AG04450 (cell line): ENCODE results near the gene MBTPS2. TPM values are rescaled to one million over a fixed set of nuclear protein-coding genes. Genes with fewer than 3 reads are reported as not detected.

ENCODE experiments used
- CTCF ChIA-PET: fragments of 300-600, 350-600 bp; formaldehyde crosslinking; extraction: SDS; loops from one replicate; lab custom pipeline; 2022; ENCODE audit warnings: antibody characterized with exemption, inconsistent platforms; lab: Charles Lee
- POLR2A ChIA-PET: fragments of 350-600 bp; formaldehyde crosslinking; extraction: SDS; loops from one replicate; lab custom pipeline; 2021; ENCODE audit warnings: antibody characterized with exemption, inconsistent platforms; lab: Yijun Ruan, JAX
- DNase-seq: peaks from one replicate; pipeline ENCODE4 v3.0.0-alpha.2; 2011; ENCODE audit warnings: low read depth, low spot score
- H3K27ac ChIP-seq: one replicate; pipeline ENCODE4 v1.5.1; 2012; ENCODE audit warnings: low read depth, low read length, control low read depth
- H3K27me3 ChIP-seq: one replicate; pipeline ENCODE4 v1.6.0; 2012; ENCODE audit warnings: low read length; ENCODE audit not compliant: control insufficient read depth, insufficient read depth
- H3K4me3 ChIP-seq: 2 replicates; pipeline ENCODE4 v1.5.1; 2011; ENCODE audit warnings: mild to moderate bottlenecking, low read depth, low read length, control low read depth
- H3K9me3 ChIP-seq: 2 replicates; pipeline ENCODE4 v1.5.1; 2012; ENCODE audit warnings: low read length; ENCODE audit not compliant: control insufficient read depth, insufficient read depth
- polyA plus RNA-seq: library from polyadenylated mRNA; depleted of rRNA; stranded (reverse); fragments of >200 nt; gene quantifications from 2 replicates; pipeline ENCODE4 v1.2.3, GENCODE V29; 2011
- TF ChIP-seq, protein P1 (sequence below): IDR thresholded peaks from 2 replicates; pipeline ENCODE4 v1.5.1; 2011; ENCODE audit warnings: low read depth, low read length, control low read depth, inconsistent platforms

The MBTPS2 gene
- polyA plus RNA-seq, 1 experiment, result 31.2 TPM

DNA sequence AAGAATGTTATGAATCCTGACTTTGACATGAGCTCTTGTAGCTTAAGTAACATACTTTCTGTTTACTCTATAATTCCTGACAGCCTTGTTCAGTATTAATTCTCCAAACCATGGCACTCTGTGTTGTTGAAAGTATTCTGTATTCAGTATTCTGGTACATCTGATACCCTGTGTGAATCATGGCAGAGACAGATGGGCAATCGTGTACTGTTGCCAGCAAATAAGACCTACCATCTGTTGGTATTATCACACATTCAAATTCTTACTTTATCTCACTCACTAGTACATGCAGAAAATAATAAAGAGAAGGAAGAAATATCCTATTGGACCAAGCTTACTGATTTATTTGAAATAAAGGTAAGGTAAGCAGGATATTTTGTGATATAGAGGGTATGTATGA is 7.9 kb downstream of the MBTPS2 start:
- ChIA-PET CTCF (no interaction called here), POLR2A (no interaction called here)
- TF ChIP-seq, protein P1, sequence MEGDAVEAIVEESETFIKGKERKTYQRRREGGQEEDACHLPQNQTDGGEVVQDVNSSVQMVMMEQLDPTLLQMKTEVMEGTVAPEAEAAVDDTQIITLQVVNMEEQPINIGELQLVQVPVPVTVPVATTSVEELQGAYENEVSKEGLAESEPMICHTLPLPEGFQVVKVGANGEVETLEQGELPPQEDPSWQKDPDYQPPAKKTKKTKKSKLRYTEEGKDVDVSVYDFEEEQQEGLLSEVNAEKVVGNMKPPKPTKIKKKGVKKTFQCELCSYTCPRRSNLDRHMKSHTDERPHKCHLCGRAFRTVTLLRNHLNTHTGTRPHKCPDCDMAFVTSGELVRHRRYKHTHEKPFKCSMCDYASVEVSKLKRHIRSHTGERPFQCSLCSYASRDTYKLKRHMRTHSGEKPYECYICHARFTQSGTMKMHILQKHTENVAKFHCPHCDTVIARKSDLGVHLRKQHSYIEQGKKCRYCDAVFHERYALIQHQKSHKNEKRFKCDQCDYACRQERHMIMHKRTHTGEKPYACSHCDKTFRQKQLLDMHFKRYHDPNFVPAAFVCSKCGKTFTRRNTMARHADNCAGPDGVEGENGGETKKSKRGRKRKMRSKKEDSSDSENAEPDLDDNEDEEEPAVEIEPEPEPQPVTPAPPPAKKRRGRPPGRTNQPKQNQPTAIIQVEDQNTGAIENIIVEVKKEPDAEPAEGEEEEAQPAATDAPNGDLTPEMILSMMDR, result no peak
- no peaks in the 10 kb centered on the region for H3K9me3 ChIP-seq
- H3K27me3 ChIP-seq, result no peaks in the 10 kb centered on the region
- no peak for DNase-seq
- no peak overlapping the region for H3K4me3 ChIP-seq
- H3K27ac ChIP-seq, result no peak overlapping the region

DNA sequence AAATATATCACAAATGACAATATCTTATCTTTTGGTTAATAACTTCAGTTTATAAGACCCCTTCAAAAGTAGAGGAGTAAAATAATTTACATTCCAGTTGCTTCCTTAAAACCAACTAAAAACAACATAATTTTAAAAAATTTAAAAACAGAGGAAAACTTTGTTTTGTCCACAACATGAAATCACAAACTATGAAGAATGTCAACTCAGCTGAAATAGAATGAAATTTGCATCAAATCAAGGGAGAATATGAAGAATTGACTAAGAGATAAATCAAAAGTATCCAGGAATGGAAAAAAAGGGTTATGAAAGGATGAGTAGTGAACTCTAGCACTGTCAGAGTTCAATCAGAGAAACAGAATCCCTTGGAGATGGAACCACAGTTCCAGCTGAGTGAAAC is 14.2 kb downstream of the MBTPS2 start:
- Histone ChIP-seq H3K27ac (no peak overlapping the region), H3K4me3 (no peak overlapping the region), H3K27me3 (no peaks in the 10 kb centered on the region), H3K9me3 (peaks cover 5% of the 10 kb centered on the region; the same call in 1 of the 2 replicates)
- CTCF ChIA-PET, result no interaction called here
- no peak for DNase-seq
- TF ChIP-seq, protein P1, result no peak
- POLR2A ChIA-PET, result no interaction called here

DNA sequence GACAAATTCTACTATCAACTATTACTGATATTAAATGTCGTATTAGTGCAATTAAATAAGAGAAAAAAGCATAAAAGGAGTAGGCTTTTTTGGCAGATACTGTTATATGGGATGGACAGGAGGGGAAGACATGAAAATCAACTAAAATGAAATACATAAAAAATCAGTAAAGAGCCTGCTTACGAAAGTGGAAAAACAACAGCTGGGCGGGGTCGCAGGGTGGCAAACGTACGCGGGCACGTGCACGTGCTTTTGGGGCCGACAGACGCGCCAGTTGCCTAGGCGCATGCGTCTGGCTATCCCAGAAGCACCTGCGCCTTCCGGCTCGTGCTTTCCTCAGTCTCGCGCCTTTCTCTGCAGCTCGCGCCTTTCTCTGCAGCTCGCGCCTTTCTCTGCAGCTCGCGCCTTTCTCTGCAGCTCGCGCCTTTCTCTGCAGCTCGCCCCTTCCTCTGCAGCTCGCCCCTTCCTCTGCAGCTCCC is 16.6 kb downstream of the MBTPS2 start, which contains the start of gene YY2:
Gene YY2, plus strand, starts transcription at position 51 of the 479 bp plus-strand sequence. CDS start 498 bp downstream, outside the sequence.
- no peak within 1 kb of the TSS for H3K27ac ChIP-seq
- ChIA-PET CTCF (no interaction called here), POLR2A (no interaction called here)
- no peak for DNase-seq
- no peak within 1 kb of the TSS for H3K4me3 ChIP-seq
- TF ChIP-seq, protein P1, result no peak
- peaks cover 5% of the 10 kb centered on the region; the same call in 1 of the 2 replicates for H3K9me3 ChIP-seq
- H3K27me3 ChIP-seq, result no peaks in the 10 kb centered on the region

DNA sequence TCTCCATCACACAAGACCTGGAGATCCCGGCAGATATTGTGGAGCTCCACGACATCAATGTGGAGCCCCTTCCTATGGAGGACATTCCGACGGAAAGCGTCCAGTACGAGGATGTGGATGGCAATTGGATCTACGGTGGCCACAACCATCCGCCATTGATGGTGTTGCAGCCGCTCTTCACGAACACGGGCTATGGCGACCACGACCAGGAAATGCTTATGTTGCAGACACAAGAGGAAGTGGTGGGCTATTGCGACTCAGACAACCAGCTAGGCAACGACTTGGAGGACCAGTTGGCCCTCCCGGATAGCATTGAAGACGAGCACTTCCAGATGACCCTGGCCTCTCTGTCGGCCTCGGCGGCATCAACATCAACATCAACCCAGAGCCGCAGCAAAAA is 17.1 kb downstream of the MBTPS2 start:
- ChIA-PET CTCF (no interaction called here), POLR2A (no interaction called here)
- TF ChIP-seq, protein P1, result no peak
- no peaks in the 10 kb centered on the region for H3K27me3 ChIP-seq
- H3K9me3 ChIP-seq, result peaks cover 5% of the 10 kb centered on the region; the same call in 1 of the 2 replicates
- H3K4me3 ChIP-seq, result no peak overlapping the region
- DNase-seq, result no peak
- no peak overlapping the region for H3K27ac ChIP-seq

DNA sequence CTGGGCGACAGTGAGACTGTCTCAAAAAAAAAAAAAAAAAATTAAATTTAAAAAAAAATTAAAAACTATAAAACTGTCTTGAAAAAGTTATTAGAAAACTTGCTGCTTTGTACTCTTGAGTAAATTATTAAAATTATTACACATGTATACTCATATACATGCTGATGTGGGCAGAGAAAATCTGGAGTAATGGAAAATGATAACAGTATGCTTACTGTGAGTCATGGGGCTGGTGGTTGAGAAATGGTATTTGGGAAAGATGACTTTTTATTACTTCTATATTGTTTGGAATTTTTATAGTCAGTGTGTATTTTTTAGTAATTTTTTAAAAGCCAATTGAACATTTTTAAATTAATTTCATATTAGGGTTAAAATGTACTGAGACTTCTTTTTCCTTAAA is 23.8 kb downstream of the MBTPS2 start:
- Histone ChIP-seq H3K4me3 (no peak overlapping the region), H3K27me3 (no peaks in the 10 kb centered on the region), H3K9me3 (no peaks in the 10 kb centered on the region), H3K27ac (no peak overlapping the region)
- TF ChIP-seq, protein P1, result no peak
- no peak for DNase-seq
- CTCF ChIA-PET, result no interaction called here
- POLR2A ChIA-PET, result no interaction called here
